Spleen (tissue), 11 donors: ENCODE measurements around the gene PCLO. TPM values are rescaled to one million over a fixed set of nuclear protein-coding genes. Genes with fewer than 3 reads are reported as not detected.

Experiments
- DNase-seq: peaks from one replicate; pipeline ENCODE4 v3.0.0-alpha.2; 2020
- H3K27ac ChIP-seq, 8 donors: fragments of 200-600 bp; sonication (generic) in 7 of 8; 1 replicate in 4 of 8; 2 replicates in 4 of 8; pipeline versions ENCODE4 v1.5.0 to v1.8.0; 2016 to 2021; ENCODE audit warnings: inconsistent platforms in 4 of 8, mild to moderate bottlenecking in 4 of 8, moderate library complexity in 1 of 8
- H3K27me3 ChIP-seq, 7 donors: fragments of 200-600 bp; sonication (generic) in 6 of 7; replicated peaks in 1 of 7; 1 replicate in 4 of 7; 2 replicates in 3 of 7; pipeline versions ENCODE4 v1.5.0 to v1.8.0; 2016 to 2021; ENCODE audit warnings: inconsistent platforms in 3 of 7, mild to moderate bottlenecking in 1 of 7
- H3K36me3 ChIP-seq, 6 donors: fragments of 200-600 bp; sonication (generic) in 5 of 6; 1 replicate in 4 of 6; 2 replicates in 2 of 6; pipeline versions ENCODE4 v1.5.0 to v1.8.0; 2016 to 2021; ENCODE audit warnings: inconsistent platforms in 2 of 6
- H3K4me1 ChIP-seq, 6 donors: fragments of 200-600 bp; sonication (generic) in 5 of 6; 1 replicate in 3 of 6; 2 replicates in 3 of 6; pipeline versions ENCODE4 v1.5.0 to v1.8.0; 2016 to 2021; ENCODE audit warnings: inconsistent platforms in 3 of 6
- H3K4me3 ChIP-seq, 8 donors: fragments of 200-600 bp; sonication (generic) in 7 of 8; 1 replicate in 4 of 8; 2 replicates in 4 of 8; pipeline versions ENCODE4 v1.5.0 to v1.8.0; 2016 to 2021; ENCODE audit warnings: inconsistent platforms in 4 of 8, mild to moderate bottlenecking in 4 of 8, moderate library complexity in 2 of 8
- H3K9me3 ChIP-seq, 8 donors: fragments of 200-600 bp; sonication (generic) in 7 of 8; 1 replicate in 4 of 8; 2 replicates in 4 of 8; pipeline versions ENCODE4 v1.5.0 to v1.8.0; 2016 to 2021; ENCODE audit warnings: inconsistent platforms in 4 of 8
- POLR2A ChIP-seq, 3 donors: fragments of 450-650 bp; IDR thresholded peaks; one replicate each; pipeline ENCODE4 v1.5.1; 2017; ENCODE audit warnings: antibody characterized with exemption in 3 of 3, mild to moderate bottlenecking in 1 of 3
- POLR2AphosphoS5 ChIP-seq, 3 donors: sonication (generic); formaldehyde crosslinking; IDR thresholded peaks; one replicate each; pipeline ENCODE4 v1.5.1; 2017; ENCODE audit warnings: antibody characterized with exemption in 3 of 3
- WGBS, 5 donors: extraction: QIAGEN DNeasy Blood & Tissue Kit in 3 of 5; methylation state at CpG; one replicate each; pipeline versions ENCODE4 v1.1.5 to v1.1.7; 2013 to 2018; 5-methylcytosine and 5-hydroxymethylcytosine counted together
- intact Hi-C: fragments of 100-400 bp; cut with DNase I; formaldehyde crosslinking; loops from one replicate; pipeline ENCODE4 v1.15.0; 2023; ENCODE audit warnings: low total_unique reads
- polyA plus RNA-seq, 3 donors: library from polyadenylated mRNA; stranded (reverse); fragments of 200-250 nt; gene quantifications; one replicate each; pipeline ENCODE4 v1.2.1, GENCODE V29; 2013
- total RNA-seq, 7 donors: library from RNA; depleted of rRNA in 3 of 7; stranded (reverse); fragments of >200 nt in 3 of 7; fragmentation: NEBNext Ultra II Directional in 4 of 7; extraction: Animal tissue kit (Norgen Biotek cat#: 25700) in 4 of 7; gene quantifications; one replicate each; pipeline versions ENCODE4 v1.1.0 to v1.2.1, GENCODE V29; 2016 to 2021
- TF ChIP-seq, protein P1 (sequence below), 11 experiments: fragments of 200-600 bp in 7 of 11; fragments of 450-650 bp in 4 of 11; sonication (generic) in 4 of 11; IDR thresholded peaks in 8 of 11; conservative IDR thresholded peaks in 3 of 11; 1 replicate in 7 of 11; 2 replicates in 4 of 11; pipeline versions ENCODE4 v1.4.0 to v1.8.0; 2016 to 2021; ENCODE audit warnings: antibody characterized with exemption in 11 of 11, inconsistent platforms in 4 of 11, mild to moderate bottlenecking in 1 of 11
- donor health status: healthy with polysubstance abuse.
- donor health status: DM: no; HTN: no; CAD: no; lungs with moderate emphysema.
- donor health status: DM: no; HTN: no; CAD: no.
- donor health status: Bipolar disorder and iron deficiency.
- donor health status: healthy.
- donor health status: DM: no; HTN: no; CAD: no.
- donor health status: DM: yes; HTN: yes; CAD: no.

PCLO gene
- total and polyA plus RNA-seq, 10 donors = 0.05 to 9.9 (median 1.8) TPM

DNA sequence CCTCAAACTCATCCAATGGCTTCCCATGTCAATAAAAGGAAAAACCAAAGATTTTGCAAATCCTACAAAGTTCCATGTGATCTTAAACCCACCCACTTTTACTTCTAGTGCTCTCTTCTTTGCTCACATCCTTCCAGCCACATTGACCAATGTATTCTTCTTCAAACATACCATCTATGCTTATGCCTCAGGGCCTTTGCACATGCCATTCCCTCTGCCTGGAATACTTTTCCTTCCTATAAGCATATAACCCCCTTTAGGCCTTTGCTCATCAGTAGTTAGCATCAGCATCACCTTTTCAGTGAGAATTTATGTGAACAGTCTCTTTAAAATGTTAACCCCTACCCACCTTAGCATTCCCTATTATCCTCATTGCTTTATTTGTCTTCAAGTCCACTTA is 11.0 kb upstream of the PCLO start:
- TF ChIP-seq, protein P1, sequence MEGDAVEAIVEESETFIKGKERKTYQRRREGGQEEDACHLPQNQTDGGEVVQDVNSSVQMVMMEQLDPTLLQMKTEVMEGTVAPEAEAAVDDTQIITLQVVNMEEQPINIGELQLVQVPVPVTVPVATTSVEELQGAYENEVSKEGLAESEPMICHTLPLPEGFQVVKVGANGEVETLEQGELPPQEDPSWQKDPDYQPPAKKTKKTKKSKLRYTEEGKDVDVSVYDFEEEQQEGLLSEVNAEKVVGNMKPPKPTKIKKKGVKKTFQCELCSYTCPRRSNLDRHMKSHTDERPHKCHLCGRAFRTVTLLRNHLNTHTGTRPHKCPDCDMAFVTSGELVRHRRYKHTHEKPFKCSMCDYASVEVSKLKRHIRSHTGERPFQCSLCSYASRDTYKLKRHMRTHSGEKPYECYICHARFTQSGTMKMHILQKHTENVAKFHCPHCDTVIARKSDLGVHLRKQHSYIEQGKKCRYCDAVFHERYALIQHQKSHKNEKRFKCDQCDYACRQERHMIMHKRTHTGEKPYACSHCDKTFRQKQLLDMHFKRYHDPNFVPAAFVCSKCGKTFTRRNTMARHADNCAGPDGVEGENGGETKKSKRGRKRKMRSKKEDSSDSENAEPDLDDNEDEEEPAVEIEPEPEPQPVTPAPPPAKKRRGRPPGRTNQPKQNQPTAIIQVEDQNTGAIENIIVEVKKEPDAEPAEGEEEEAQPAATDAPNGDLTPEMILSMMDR (IDR thresholded peaks at IDR 0.05 in 8 of 11, conservative IDR thresholded peaks at IDR 0.05 in 3 of 11) = no peak
- no peak for TF ChIP-seq POLR2AphosphoS5 (IDR thresholded peaks at IDR 0.05)
- no peak for TF ChIP-seq POLR2A (IDR thresholded peaks at IDR 0.05)
- H3K27me3 ChIP-seq = no peaks in the 10 kb centered on the region

GRCh38 chr7:83166781-83167180 is 4.1 kb upstream of the PCLO start:
- Histone ChIP-seq H3K27ac (no peak overlapping the region), H3K4me3 (no peak overlapping the region), H3K4me1 (peaks cover 0 to 13% (median 6%) of the 10 kb centered on the region in 6 donors), H3K9me3 (no peaks in the 10 kb centered on the region), H3K27me3 (peaks cover 0 to 16% (median 10%) of the 10 kb centered on the region in 7 donors), H3K36me3 (no peaks in the 10 kb centered on the region)
- intact Hi-C loops = no loop called here
- no peak for DNase-seq
- TF ChIP-seq POLR2A (IDR thresholded peaks at IDR 0.05) (no peak), POLR2AphosphoS5 (IDR thresholded peaks at IDR 0.05) (no peak)
- TF ChIP-seq, protein P1 (IDR thresholded peaks at IDR 0.05 in 8 of 11, conservative IDR thresholded peaks at IDR 0.05 in 3 of 11) = no peak
- WGBS, 5 donors = 63 to 86% (median 69%) methylated on average over 1 of the region's 1 CpG

More for the DNA sequence above, 11.0 kb upstream of the PCLO start:
- no peak overlapping the region for H3K27ac ChIP-seq
- intact Hi-C loops = no loop called here
- H3K9me3 ChIP-seq = peaks cover 0 to 11% (median 0%) of the 10 kb centered on the region in 8 donors
- H3K4me1 ChIP-seq = no peaks in the 10 kb centered on the region
- no peak overlapping the region for H3K4me3 ChIP-seq
- H3K36me3 ChIP-seq = no peaks in the 10 kb centered on the region
- no peak for DNase-seq

DNA sequence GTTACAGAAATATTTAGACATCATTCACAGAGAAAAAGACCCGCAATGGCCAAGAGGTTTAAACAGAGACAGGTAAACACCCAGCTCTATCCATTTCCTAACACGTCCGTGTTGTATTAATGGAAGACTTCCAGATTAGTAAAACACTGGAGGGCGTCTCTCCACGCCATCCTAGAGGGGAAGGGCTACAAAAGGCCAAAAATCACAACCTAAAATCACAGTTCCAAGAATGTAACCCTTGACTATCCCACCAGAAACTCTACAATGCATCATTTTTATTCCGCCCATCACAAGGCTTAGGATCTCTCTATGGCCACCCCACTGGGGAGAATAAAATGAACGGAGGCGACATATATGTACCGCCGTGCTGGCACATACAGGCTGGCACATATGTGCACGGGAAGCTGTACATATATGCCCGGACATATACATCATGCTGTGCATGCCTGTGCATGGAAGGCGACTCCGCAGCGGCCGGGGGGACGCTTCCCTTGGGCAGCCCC is 734 bp downstream of the PCLO start:
- Histone ChIP-seq H3K27me3 (peaks cover 0 to 22% (median 11%) of the 10 kb centered on the region in 7 donors), H3K9me3 (no peaks in the 10 kb centered on the region), H3K36me3 (no peaks in the 10 kb centered on the region), H3K4me1 (peaks cover 0 to 13% (median 8%) of the 10 kb centered on the region in 6 donors), H3K27ac (peak overlapping the region in 7 of 8 donors; percentile 52 to 78 (median 73)), H3K4me3 (peak overlapping the region; percentile 28 to 77 (median 53))
- WGBS, 5 donors = 3 to 7% (median 6%) methylated on average over 17 of the region's 17 CpGs
- DNase-seq = no peak
- TF ChIP-seq POLR2AphosphoS5 (IDR thresholded peaks at IDR 0.05) (no peak), POLR2A (IDR thresholded peaks at IDR 0.05) (no peak)
- intact Hi-C loops = no loop called here

- H3K4me3 ChIP-seq = no peak overlapping the region
- peaks cover 0 to 22% (median 11%) of the 10 kb centered on the region in 7 donors for H3K27me3 ChIP-seq
- no peaks in the 10 kb centered on the region for H3K36me3 ChIP-seq
- no peak overlapping the region for H3K27ac ChIP-seq
- intact Hi-C loops = no loop called here
- peaks cover 0 to 13% (median 8%) of the 10 kb centered on the region in 6 donors for H3K4me1 ChIP-seq
- no peak for TF ChIP-seq POLR2A (IDR thresholded peaks at IDR 0.05)
- TF ChIP-seq, protein P1 (IDR thresholded peaks at IDR 0.05 in 8 of 11, conservative IDR thresholded peaks at IDR 0.05 in 3 of 11) = no peak
- TF ChIP-seq POLR2AphosphoS5 (IDR thresholded peaks at IDR 0.05) = no peak
- DNase-seq = no peak
- WGBS, 5 donors = 63 to 76% (median 68%) methylated on average over 4 of the region's 4 CpGs
- no peaks in the 10 kb centered on the region for H3K9me3 ChIP-seq
Measured at GRCh38 chr7:83161186-83161585, 1.5 kb downstream of the PCLO start.
